ENCODE results near the gene CRTAC1. TPM values are rescaled to one million over a fixed set of nuclear protein-coding genes. Genes with fewer than 3 reads are reported as not detected.

Gene CRTAC1
- total and polyA plus RNA-seq, 2 donors (not counting 3 experiments of a cell fraction or from before 2014, with no cell fraction given) = 1.4 to 3.0 TPM

GRCh38 chr10:97907830-97908229 is 122.6 kb downstream of the CRTAC1 start:
- Histone ChIP-seq H3K4me3 (replicated peaks in 1 of 3; ENCODE audit: insufficient read depth in 1 of 3, low read depth in 1 of 3, low read length in 3 of 3) (no peak overlapping the region), H3K79me2 (ENCODE audit: control insufficient read depth, insufficient read depth, low read length) (no peaks in the 10 kb centered on the region), H3K36me3 (ENCODE audit: control insufficient read depth in 2 of 2, extremely low read depth in 1 of 2, insufficient read depth in 2 of 2, low read length in 2 of 2) (no peaks in the 10 kb centered on the region), H3K4me2 (ENCODE audit: insufficient read depth, low read length) (no peak overlapping the region), H3K27me3 (ENCODE audit: control insufficient read depth in 2 of 2, insufficient read depth in 2 of 2, low read length in 2 of 2) (peaks cover 0 to 3% of the 10 kb centered on the region in 2 experiments), H3K27ac (ENCODE audit: insufficient read depth, low read depth, low read length) (no peak overlapping the region), H3K9me3 (replicated peaks; ENCODE audit: control insufficient read depth, insufficient read depth, low read length) (no peaks in the 10 kb centered on the region), H3K9ac (replicated peaks; ENCODE audit: extremely low read depth, insufficient read depth, low read length) (no peak overlapping the region), H3K9me1 (replicated peaks; ENCODE audit: control insufficient read depth, extremely low read depth, insufficient read depth, low read length) (no peaks in the 10 kb centered on the region), H3K4me1 (ENCODE audit: control insufficient read depth, extremely low read depth, insufficient read depth, low read length) (no peaks in the 10 kb centered on the region), H2AFZ (ENCODE audit: low read depth, low read length) (no peak overlapping the region), H4K20me1 (replicated peaks; ENCODE audit: control insufficient read depth, extremely low read depth, insufficient read depth, low read length) (no peaks in the 10 kb centered on the region)
- ChIA-PET CTCF (no interaction called here), POLR2A (no interaction called here)
- no TSS peak for BruUV-seq (replicated peaks)
- dilution Hi-C loops (cut with MboI; ENCODE audit: extremely low pct_ligation_motif_present, low sequenced_read_pairs) = no loop called here
- TF ChIP-seq EZH2 (IDR thresholded peaks at IDR 0.05; ENCODE audit: borderline replicate concordance, low read depth, low read length, severe bottlenecking) (no peak), POLR2AphosphoS5 (IDR thresholded peaks at IDR 0.05; ENCODE audit: insufficient read depth, low read depth, low read length) (no peak), POLR2A (IDR thresholded peaks at IDR 0.05; ENCODE audit: low read depth, low read length) (no peak), FOS (IDR thresholded peaks at IDR 0.05; ENCODE audit: borderline replicate concordance, insufficient read depth, low read length) (no peak), JUN (IDR thresholded peaks at IDR 0.05; ENCODE audit: borderline replicate concordance, insufficient read depth, insufficient read length, low read depth) (no peak), GATA2 (IDR thresholded peaks at IDR 0.05; ENCODE audit: insufficient read depth, insufficient read length, low read depth, low read length) (no peak), MYC (IDR thresholded peaks at IDR 0.05; ENCODE audit: low read depth, low read length) (no peak)
- TF ChIP-seq, protein P1, sequence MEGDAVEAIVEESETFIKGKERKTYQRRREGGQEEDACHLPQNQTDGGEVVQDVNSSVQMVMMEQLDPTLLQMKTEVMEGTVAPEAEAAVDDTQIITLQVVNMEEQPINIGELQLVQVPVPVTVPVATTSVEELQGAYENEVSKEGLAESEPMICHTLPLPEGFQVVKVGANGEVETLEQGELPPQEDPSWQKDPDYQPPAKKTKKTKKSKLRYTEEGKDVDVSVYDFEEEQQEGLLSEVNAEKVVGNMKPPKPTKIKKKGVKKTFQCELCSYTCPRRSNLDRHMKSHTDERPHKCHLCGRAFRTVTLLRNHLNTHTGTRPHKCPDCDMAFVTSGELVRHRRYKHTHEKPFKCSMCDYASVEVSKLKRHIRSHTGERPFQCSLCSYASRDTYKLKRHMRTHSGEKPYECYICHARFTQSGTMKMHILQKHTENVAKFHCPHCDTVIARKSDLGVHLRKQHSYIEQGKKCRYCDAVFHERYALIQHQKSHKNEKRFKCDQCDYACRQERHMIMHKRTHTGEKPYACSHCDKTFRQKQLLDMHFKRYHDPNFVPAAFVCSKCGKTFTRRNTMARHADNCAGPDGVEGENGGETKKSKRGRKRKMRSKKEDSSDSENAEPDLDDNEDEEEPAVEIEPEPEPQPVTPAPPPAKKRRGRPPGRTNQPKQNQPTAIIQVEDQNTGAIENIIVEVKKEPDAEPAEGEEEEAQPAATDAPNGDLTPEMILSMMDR (IDR thresholded peaks at IDR 0.05; ENCODE audit: extremely low read depth in 1 of 2, insufficient read depth in 1 of 2, low read depth in 1 of 2, low read length in 2 of 2) = no peak
- TF ChIP-seq, protein P2, sequence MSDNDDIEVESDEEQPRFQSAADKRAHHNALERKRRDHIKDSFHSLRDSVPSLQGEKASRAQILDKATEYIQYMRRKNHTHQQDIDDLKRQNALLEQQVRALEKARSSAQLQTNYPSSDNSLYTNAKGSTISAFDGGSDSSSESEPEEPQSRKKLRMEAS (IDR thresholded peaks at IDR 0.05; ENCODE audit: insufficient read depth, insufficient read length) = no peak
- FAIRE-seq (no peak), DNase-seq (ENCODE audit: low read depth, low spot score) (no peak)
- intact Hi-C loops (cut with micrococcal nuclease) = no loop called here
